GM21786 (cell line): ENCODE measurements around the gene IL19.
"Not testable (repeated sequence)": the region's sequence is repeated elsewhere in the genome, so short reads cannot be mapped to it uniquely, and the experiment has no call there.

Experiments used
- ATAC-seq: cut with Tn5 transposase; IDR thresholded peaks from one replicate; pipeline ENCODE4 v1.9.1; 2021; ENCODE audit not compliant: unreplicated experiment

IL19 gene

DNA sequence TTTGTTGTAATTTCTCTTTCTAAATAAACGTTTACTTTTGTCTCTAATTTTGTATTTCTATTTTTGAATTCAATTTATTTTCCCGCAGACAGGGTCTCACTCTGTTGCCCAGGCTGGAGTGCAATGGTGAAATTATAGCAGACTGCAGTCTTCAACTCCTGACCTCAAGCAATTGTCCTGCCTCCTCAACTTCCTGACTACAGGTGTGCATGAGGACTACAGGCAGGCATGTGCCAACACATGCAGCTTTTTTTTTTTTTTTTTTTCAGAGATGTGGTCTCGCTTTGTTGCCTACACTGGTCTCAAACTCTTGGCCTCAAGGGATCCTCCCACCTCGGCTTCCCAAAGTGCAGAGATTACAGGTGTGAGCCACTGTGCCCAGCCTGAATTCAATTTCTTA lies 58.2 kb downstream of the IL19 start:
- ATAC-seq = no peak

DNA sequence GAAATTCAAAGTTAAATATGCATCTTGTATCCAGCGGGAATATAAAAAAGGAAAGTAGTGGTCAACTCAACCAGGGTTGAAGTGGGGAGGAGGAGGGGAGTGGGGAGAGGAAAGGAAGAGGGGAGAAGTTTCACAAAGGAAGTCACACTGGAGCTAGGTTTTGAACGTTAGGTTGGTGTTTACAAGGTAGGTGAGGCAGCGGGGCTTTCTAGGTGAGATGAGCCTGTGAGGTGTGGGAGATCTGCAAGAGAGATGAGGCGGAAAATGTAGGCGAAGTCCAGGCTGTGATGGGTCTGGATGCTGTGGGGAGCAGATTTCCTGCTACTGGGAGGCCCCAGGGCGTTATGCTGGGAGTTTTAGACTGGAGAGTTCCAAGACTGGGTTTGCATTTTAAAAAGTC lies 58.7 kb downstream of the IL19 start:
- ATAC-seq = no peak

DNA sequence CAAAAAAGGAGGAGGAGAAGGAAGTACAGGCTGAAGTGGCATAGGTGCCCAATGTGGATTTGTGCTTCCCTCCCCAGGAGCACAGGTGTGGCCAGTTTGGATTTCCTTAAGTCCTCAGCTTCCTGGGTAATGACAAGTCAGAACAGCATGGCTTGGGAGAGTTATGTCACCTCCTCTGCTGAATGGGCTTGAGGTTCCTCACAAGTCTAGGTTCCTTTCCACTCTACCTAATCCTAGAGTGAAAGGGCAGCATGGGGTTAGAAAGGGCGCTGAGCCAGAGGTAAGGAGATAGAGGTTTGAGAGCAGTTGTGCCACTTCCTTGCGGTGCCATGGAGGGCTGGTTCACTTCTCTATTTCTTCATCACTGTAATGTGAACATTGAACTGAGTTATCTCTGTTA lies 59.3 kb downstream of the IL19 start:
- ATAC-seq = no peak

DNA sequence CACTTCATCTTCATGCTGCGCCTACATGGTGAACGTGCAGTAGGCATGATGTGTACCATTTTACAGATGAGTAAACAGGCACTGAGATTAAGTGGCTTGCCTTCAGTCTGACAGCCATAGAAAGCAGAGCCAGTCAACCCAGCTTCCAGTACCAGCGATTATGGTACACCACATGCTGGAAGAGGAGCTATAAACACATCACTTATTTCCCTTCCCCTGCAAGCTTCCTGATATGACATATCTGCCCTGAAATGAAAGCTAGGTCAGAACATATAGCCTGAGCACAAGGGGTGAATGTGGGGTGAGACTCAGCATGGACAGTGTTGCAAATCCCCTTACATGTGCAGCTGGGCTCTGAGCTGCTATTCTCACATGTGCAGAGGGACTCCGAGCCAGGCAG lies 61.1 kb downstream of the IL19 start:
- no peak for ATAC-seq

DNA sequence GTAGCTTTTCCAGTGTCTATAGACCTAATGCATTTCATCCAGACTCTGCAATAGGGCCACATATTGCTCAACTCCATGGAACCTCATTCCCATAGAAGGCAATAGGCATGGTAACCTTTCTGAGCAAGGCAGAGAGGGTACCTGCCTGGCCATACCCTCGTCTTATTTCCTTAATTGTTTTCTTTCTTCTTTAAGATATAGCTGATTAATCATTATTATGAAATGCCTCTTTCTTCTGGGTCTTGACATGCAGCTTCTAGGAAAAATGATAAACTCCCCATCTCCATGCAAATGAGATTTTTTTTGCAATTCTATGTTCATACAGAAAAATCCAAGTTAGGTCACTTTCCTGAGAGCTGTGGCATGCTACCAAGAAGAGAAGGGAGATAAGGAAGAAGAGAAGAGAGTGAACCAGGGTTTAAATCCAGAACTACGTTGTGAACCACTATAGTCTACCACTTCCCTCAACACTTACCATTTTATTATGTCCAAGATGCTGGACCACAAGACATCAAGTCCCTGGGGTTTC lies 61.8 kb downstream of the IL19 start:
- no peak for ATAC-seq

DNA sequence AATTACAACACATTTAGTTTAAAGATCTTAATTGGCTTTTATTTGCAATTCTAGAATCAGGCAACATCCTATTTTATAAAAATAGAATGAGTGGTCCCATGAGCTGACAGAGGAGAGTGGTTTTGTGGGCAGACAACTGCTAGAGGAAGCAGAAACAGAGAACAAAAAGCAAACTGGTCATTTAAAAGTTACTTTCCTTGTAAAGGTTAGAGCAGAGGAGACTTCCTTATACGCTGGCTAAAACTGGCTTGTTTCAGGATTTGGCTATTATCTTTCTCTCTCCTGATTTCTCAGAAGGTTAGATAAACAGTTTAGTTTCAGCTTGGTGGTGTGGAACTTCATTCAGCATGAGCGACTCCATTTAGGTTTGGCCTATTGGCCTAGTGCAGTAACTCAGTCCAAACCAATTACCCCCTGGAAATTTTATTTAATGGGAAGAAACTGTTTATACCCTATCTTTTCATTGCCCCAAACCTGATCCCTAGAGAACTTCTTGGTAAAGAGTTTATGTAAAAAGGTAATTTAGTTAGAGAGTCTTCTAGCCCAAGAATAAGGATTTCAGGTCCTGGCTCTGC lies 62.6 kb downstream of the IL19 start:
- ATAC-seq = no peak

DNA sequence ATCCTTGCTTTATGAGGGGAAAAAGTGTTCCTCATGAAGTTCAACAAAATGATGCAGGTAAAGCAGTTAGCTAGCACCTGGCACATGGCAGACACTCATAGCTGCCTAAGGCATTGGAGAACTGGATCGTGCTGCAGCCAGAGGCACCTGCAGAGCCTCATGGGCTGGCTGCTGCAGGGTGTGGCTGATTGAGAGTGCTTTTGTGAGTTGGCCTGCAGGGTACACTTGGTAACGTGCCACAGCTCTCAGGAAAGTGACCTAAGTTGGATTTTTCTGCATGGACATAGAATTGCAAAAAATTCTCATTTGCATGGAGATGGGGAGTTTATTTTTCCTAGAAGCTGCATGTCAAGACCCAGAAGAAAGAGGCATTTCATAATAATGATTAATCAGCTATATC lies 63.2 kb downstream of the IL19 start:
- ATAC-seq = no peak

DNA sequence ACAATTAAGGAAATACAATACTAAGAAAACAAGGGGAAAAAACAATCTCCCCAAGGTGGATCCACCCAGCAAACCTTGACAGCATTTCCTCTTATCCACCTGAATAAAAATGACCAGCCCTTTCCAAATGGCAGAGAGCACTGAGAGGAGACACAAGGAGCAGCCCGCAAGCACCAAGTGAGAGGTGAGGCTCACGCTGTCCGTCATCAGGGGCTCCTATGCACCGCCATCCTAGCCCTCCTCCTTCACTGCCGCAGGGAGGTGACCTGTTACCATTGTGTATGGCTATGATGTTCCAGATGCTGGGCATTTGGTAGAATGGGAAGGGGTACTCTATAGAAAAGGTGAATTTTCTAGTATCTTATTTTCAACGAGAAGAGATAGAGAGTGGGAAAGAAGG lies 63.6 kb downstream of the IL19 start:
- ATAC-seq = no peak

DNA sequence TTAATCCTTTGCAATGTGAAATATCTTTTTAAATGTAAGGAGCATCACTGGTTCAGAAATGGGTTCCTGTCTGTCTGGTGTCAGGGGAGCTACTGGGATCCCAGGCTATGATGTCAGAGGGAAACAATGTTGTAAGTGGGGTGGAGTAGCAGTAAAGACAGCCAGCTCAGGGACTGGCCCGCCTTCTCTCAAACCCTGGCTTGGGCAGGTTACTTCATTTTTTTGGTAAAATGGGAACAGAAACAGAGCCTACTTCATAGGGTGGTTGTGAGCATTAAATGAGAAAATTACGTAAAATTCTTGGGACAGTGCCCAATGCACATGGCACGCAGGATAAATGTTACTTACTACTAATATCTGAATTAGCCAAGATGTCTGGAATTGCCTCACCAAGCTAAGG lies 64.1 kb downstream of the IL19 start:
- no peak for ATAC-seq

DNA sequence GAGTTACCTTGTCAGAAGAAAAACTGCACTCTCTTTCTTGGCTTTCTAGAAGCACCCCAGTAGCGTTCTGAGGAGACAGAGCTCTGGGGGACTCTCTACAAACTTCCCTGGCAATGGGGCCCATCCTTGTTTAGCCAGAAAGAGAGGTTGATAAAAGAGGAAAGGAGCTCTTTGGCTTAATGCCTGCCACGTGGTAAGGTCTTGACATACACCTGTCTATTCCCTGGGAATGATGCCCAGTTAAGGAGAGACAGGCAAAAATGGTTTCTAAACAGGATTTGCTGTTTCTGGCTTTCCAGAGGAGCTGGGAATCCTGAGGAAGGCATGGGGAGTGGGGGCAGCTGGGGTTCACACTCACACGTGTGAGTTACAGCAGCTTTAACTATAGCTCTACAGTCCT lies 64.6 kb downstream of the IL19 start:
- ATAC-seq = no peak

DNA sequence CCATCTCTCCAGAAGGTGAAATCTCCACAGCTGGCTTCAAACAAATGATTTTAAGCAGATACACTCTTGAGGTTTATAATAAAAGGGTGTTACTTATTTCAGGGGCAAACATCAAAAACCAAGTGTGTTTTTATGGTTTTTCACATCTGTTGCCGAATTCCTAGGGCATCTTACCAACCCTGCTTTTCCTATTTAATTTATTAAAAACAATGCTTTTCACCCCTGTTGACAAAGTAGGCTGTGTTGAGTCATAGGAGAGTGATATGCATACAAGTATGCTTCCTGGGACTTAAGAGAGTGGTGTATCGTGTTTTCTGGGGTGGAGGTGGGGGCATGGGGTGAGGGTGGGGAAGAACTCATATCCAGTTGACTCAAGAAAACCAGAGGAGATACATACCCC lies 65.5 kb downstream of the IL19 start:
- ATAC-seq = no peak

DNA sequence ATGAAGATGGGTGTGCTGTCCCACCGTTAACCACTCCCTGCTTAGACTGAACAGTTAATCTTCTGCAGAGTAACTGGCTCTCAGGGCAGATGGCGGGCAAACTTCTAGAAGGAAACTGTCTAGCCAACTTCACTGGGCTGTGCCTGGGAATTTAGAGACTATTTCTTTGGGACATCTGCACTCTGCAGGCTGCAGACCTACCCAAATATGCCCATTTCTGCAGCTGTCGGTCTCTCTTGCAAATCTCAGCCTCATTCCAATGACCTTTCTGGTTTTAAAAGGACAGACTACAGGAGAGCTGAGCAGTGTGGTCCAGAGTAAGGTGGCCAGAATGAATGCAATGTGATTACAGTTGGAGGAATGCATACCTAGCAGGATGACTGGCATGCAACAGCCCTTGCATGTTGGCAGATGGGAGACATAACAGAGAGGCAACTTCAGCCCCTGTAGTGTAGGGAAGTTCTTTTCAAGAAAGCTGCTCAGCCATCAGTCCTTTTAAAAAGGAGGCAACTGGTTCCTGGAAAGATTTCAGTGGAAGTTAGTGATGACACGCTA lies 68.5 kb downstream of the IL19 start:
- ATAC-seq = no peak

DNA sequence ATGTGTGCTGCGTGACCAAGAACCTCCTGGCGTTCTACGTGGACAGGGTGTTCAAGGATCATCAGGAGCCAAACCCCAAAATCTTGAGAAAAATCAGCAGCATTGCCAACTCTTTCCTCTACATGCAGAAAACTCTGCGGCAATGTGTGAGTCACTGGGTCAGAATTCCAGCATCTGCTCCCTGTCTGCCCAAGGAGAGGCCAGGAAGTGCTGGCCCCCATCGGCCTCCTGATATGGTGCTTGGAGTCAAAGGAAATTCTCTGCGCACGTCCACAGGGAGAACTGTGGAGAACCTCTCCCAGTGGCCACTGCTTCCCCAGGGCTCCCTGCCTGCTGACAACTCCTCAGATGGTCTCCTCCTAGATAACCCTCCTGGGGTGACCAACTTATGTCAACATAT lies 69.3 kb downstream of the IL19 start:
- ATAC-seq = no peak

DNA sequence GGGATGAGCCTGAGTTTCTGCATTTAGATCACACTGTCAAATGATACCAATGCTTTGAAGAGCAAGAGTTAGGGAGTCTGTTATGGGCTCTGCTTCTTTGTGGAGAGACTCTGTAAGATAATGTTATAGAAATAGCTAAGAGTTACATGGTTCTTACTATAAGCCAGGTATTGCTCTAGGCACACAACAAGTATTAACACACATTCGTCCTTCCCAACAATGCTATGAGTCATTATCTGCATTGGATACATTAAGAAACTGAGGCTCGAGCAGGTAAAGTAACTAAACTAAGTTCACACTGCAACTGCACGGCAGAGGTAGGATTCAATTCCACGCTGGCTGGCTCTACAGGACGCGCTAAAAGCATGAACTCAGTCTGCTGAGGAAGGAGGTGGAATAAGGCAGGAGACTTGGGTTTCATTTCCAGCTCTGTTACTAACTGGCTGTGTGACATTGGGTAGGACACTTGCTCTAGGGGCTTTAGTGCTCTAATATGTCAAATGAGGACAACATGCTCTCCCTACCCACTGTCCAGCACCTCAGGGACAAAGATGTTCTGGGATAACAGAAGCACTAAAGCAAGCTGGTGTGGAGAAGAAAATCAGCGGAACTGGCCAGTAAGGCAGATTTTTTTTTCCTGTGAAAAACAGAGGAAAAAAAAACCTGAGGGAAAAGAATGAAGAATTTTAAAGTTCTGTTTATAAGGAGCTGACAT lies 71.2 kb downstream of the IL19 start:
- ATAC-seq = no peak

DNA sequence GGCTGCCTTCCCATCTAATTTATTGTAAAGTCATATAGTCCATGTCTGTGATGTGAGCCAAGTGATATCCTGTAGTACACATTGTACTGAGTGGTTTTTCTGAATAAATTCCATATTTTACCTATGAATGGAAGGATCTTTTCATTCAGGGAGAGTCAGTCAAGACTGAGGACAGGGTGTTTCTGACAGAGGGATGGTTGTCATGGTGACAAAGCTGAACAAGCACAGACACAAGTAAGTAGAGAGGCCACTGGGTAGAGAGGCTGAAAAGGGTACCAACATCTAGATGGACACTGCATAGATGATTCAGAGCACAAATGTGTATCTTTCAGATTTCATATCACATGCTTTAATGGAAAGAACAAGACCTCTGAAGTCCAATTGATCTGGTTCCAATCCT lies 72.3 kb downstream of the IL19 start:
- ATAC-seq = no peak

DNA sequence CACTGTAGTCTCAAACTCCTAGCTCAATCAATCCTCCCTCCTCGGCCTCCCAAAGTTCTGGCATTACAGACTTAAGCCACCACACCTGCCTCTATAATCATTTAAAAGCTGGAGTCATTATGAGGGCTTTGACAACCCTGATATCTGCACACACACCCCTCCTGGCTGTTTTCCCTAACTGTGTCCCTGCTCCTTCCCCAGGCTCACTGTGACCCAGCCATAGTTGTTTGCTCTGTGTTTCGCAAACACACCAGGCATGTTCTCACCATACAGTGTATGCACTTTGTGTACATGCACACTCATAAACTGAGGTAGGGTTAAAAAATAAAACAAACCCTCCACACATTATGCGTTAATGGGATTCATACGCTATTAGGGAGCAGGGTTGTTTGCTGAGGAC lies 73.1 kb downstream of the IL19 start:
- ATAC-seq = no peak

DNA sequence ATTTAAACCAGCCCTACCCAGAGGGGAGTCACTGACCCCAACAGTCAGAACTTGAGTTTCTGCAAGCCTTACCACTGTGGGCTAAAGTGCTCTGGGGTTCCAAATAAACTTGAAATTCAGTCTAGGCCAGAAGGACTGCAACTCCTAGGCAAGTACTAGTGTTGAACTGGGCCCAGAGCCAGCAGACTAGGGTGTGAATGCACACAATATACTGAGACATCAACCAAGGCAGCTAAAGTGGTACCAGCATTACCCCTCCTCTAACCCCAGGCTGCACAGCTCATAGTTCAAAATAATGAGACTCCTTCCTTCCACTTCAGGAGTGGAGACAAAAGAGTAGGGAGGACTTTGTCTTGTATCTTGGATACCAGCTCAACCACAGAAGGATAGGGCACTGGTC lies 75.9 kb downstream of the IL19 start:
- ATAC-seq = no peak

DNA sequence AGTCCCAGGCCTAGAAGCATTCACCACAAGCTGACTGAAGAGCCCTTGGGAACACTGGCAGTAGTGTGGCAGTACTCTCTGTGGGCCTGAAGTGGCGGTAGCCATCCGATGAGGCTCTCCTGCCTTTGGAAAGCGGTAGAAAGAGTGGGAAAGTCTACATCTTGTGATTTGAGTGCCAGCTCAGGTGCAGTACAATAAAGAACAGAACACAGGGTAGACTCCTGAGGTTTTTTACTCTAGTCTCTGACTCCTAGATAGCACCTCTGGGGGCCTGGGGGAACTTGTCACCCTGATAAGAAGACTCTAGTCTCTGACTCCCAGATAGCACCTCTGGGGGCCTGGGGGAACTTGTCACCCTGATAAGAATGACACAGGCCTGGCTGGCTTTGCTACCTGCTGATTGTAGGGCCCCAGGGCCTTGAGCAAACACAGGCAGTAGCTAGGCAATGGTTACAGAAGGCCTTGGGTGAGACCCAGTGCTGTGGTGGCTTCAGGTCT lies 76.8 kb downstream of the IL19 start:
- no peak for ATAC-seq

DNA sequence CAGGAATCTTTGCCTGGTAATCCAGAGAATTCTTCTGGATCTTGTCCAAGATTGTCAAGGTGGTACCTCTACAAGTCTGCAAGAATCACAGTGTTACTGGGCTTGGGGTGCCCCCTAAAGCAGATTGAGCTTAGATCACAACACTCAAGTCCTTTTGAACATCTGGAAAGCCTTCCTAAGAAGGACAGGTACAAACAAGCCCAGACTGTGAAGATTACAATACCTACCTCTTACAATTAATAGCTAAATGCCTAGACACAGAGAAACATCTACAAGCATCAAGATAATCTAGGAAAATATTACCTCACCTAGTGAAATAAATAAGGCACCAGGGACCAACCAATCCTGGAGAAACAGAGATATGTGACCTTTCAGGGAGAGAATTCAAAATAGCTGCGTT lies 77.4 kb downstream of the IL19 start:
- ATAC-seq = no peak

DNA sequence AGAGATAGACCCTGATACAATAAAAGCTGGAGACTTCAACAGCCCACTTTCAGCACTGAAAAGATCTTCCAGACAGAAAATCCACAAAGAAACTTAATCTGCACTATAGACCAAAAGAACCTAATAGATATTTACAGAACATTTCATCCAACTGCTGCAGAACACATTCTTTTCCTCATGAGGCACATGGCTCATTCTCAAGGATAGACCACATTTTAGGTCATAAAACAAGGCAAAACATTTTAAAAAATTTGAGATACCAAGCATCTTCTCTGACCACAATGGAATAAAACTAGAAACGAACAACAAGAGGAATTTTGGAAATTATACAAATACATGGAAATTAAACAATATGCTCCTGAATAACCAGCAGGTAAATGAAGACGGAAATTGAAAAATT lies 79.8 kb downstream of the IL19 start:
- no peak for ATAC-seq

DNA sequence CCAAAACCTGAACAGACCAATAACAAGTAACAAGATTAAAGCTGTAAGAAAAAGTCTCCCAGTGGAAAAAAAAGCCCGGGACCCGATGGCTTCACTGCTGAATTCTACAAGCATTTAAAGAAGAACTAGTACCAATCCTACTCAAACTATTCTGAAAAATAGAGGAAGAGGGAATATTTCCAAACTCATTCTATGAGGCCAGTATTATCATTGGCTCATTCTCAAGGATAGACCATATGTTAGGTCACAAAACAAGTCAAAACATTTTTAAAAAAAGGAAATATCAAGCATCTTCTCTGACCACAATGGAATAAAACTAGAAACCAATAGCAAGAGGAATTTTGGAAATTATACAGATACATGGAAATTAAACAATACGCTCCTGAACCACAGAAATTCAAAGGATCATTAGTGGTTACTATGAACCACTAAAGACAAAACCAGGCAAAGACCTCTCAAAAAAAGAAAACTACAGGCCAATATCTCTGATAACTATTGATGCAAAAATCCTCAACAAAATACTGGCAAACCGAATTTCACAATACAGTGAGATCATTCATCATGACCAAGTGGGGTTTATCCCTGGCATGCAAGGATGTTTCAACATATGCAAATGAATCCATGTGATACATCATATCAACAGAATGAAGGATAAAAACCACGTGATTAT lies 80.9 kb downstream of the IL19 start:
- ATAC-seq = no peak

DNA sequence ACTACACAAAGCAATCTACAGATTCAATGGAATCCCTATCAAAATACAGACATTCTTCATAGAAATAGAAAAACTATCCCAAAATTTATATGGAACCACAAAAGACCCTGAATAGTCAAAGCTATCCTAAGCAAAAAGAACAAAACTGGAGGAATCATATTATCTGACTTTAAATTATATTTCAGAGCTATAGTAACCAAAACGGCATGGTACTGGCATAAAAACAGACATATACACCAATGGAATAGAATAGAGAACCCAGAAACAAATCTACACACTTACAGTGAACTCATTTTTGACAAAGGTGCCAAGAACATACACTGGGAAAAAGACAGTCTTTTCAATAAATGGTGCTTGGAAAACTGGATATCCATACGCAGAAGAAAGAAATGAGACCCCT lies 82.1 kb downstream of the IL19 start:
- not testable (repeated sequence) for ATAC-seq
